ENCODE measurements around the gene NAV3. TPM values are rescaled to one million over a fixed set of nuclear protein-coding genes. Genes with fewer than 3 reads are reported as not detected.

NAV3 gene
- total and polyA plus RNA-seq, 12 donors = 5.0 to 53.4 (median 25.9) TPM

DNA sequence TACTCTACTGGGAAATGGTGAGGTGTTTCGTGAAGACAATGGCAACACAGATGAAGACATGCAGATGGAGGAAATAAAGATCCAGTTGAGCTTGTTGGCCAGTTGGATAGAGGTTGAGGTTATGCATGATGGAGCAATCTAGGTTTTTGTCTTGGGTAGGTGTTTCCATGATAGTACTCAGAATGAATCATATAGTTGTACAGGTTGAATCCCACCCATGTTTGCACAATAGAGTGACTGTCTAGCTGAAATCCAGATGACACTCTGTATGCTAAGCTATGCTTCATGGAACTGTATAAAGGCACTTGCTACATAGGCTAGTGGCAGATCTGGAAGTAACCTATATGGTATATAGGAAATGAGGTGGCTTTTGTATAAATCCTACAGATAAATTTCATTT, 264.9 kb downstream of the NAV3 start:
- intact Hi-C loops (cut with DNase I) = no loop called here

DNA sequence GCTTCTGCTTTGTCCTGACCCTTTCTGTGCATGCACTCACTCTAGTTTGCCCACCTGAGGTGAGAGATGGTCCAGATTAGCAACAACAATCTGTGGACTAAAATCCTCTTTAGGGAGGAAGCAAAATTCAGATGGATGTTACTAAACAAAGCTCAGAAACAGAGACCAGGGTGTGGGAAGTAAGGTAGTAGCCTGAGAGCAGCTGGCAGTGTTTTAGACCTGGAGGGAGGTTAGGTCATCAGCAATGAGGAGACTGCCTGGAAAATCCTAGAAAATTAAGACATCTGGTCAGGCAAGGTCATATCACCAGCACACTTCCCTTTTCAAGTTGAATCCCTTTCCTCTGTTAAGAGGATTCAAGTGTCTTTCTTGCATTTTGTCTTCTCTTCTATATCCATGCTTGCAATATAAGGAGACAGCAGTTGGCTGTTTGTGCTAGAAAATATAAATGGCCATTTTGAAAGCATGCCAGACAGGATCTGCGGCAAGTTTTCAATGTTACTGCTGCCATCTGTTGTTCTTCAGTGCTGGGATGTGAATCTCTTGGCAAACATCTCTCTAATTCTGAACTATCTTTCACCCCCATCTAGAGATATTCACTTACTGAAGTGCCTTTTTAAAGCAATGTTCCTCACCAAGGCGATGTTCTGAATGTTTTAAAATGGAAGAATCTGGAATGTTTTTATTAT, 266.4 kb downstream of the NAV3 start:
- H3K27ac ChIP-seq = peak overlapping the region in 3 of 5 donors; percentile 27 to 58 (median 47)
- peak; percentile 23 to 73 (median 35) for DNase-seq
- no peaks in the 10 kb centered on the region for H3K36me3 ChIP-seq (replicated peaks in 1 of 2)
- no peaks in the 10 kb centered on the region for H3K9me3 ChIP-seq (replicated peaks in 1 of 3)
- intact Hi-C loops (cut with DNase I) = no loop called here
- no peaks in the 10 kb centered on the region for H3K27me3 ChIP-seq
- 25 to 32% (median 27%) methylated on average over 2 of the region's 2 CpGs for WGBS, 4 donors
- H3K4me3 ChIP-seq = no peak overlapping the region
- H3K4me1 ChIP-seq (replicated peaks in 1 of 2) = peaks cover 0 to 16% of the 10 kb centered on the region in 2 donors
- TF ChIP-seq, protein P1, sequence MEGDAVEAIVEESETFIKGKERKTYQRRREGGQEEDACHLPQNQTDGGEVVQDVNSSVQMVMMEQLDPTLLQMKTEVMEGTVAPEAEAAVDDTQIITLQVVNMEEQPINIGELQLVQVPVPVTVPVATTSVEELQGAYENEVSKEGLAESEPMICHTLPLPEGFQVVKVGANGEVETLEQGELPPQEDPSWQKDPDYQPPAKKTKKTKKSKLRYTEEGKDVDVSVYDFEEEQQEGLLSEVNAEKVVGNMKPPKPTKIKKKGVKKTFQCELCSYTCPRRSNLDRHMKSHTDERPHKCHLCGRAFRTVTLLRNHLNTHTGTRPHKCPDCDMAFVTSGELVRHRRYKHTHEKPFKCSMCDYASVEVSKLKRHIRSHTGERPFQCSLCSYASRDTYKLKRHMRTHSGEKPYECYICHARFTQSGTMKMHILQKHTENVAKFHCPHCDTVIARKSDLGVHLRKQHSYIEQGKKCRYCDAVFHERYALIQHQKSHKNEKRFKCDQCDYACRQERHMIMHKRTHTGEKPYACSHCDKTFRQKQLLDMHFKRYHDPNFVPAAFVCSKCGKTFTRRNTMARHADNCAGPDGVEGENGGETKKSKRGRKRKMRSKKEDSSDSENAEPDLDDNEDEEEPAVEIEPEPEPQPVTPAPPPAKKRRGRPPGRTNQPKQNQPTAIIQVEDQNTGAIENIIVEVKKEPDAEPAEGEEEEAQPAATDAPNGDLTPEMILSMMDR (IDR thresholded peaks at IDR 0.05) = peak in 3 of 6 experiments; percentile 12 to 32 (median 21)
- TF ChIP-seq POLR2A (IDR thresholded peaks at IDR 0.05) = no peak

More for the DNA sequence above, 264.9 kb downstream of the NAV3 start:
- no peak for TF ChIP-seq POLR2A (IDR thresholded peaks at IDR 0.05)
- TF ChIP-seq, protein P1 (IDR thresholded peaks at IDR 0.05) = no peak
- Histone ChIP-seq H3K36me3 (replicated peaks in 1 of 2) (no peaks in the 10 kb centered on the region), H3K4me3 (no peak overlapping the region), H3K27ac (peak overlapping the region in 1 of 5 donors; percentile 58), H3K4me1 (replicated peaks in 1 of 2) (peaks cover 0 to 16% of the 10 kb centered on the region in 2 donors), H3K9me3 (replicated peaks in 1 of 3) (no peaks in the 10 kb centered on the region), H3K27me3 (no peaks in the 10 kb centered on the region)
- no peak for DNase-seq
- 53 to 100% (median 95%) methylated on average over 1 of the region's 1 CpG for WGBS, 4 donors

DNA sequence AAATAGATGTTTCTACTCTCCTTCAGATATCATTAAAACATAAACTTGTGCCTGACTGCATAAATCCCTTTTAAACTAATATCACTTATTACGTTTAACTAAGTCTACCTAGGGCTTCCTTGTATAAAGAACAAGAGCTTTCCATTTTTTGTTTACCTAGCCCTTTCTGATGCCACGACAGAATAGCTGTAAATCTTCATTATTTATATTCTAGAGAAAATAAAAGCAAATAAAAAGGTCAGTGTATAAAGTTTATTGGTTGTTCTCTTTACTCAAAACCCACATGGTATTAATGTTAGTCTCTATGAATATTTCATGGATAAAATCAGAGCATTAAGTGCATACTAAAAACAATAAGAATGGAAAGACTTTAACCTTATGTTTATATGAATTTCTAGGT, 269.1 kb downstream of the NAV3 start:
- 44 to 80% (median 76%) methylated on average over 2 of the region's 2 CpGs for WGBS, 4 donors
- intact Hi-C loops (cut with DNase I) = no loop called here
- Histone ChIP-seq H3K36me3 (replicated peaks in 1 of 2) (no peaks in the 10 kb centered on the region), H3K4me1 (replicated peaks in 1 of 2) (peaks cover 0 to 16% of the 10 kb centered on the region in 2 donors), H3K9me3 (replicated peaks in 1 of 3) (no peaks in the 10 kb centered on the region), H3K4me3 (no peak overlapping the region), H3K27me3 (no peaks in the 10 kb centered on the region), H3K27ac (no peak overlapping the region)
- DNase-seq = no peak
- TF ChIP-seq, protein P1 (IDR thresholded peaks at IDR 0.05) = no peak
- no peak for TF ChIP-seq POLR2A (IDR thresholded peaks at IDR 0.05)

DNA sequence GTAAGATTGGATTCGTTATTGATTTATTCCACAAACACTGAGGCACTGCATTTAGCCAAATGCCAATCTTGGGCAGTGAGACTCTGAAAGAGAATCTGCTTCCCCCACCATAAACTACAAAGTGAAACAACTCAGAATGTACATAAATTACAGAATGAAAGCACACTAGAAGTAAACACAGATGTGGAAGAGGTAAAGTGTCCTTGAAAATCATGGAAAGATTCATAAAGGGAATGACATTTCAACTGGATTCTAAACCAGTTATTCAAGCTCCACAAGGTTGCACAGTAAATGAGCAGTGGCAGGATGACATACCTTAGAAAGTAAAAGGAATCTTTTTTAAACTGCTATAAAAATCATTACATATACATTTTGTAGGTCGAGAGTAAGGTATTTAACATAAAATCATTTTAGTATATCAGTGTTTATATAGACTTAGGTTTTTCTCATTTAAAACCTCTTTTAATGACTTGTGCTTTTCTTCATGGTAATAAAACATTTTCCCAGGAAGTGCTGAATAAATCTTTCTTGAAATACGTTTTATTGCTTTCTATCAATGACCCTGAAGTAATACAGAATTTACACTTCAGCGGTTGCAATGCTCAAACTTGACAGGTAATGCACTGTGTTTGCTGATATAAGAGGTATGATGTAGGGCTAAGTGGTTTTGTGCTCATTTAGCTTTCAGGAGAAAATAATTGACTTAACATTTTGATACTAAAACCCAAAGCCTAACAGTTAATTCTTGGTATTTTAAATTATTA, 270.6 kb downstream of the NAV3 start:
- DNase-seq = no peak
- Histone ChIP-seq H3K4me3 (no peak overlapping the region), H3K36me3 (replicated peaks in 1 of 2) (no peaks in the 10 kb centered on the region), H3K27me3 (no peaks in the 10 kb centered on the region), H3K27ac (no peak overlapping the region), H3K9me3 (replicated peaks in 1 of 3) (no peaks in the 10 kb centered on the region), H3K4me1 (replicated peaks in 1 of 2) (peaks cover 0 to 16% of the 10 kb centered on the region in 2 donors)
- TF ChIP-seq POLR2A (IDR thresholded peaks at IDR 0.05) = no peak
- TF ChIP-seq, protein P1 (IDR thresholded peaks at IDR 0.05) = no peak
- WGBS, 4 donors = 43 to 48% (median 45%) methylated on average over 4 of the region's 4 CpGs
- intact Hi-C loops (cut with DNase I) = no loop called here
